MM.1S (cell line): ENCODE results near the gene TARDBP.

Experiments
- EZH2 ChIP-seq: fragments of 300-600 bp; sonication (generic); optimal IDR thresholded peaks from 2 replicates; pipeline ENCODE3; 2017; ENCODE audit warnings: low read depth, mild to moderate bottlenecking, antibody characterized with exemption, low read length, mixed read lengths
- TF ChIP-seq, protein P1 (sequence below): fragments of 300-600 bp; sonication (generic); IDR thresholded peaks from 2 replicates; pipeline ENCODE4 v1.5.1; 2016; ENCODE audit warnings: antibody characterized with exemption, low read length, mixed read lengths

DNA sequence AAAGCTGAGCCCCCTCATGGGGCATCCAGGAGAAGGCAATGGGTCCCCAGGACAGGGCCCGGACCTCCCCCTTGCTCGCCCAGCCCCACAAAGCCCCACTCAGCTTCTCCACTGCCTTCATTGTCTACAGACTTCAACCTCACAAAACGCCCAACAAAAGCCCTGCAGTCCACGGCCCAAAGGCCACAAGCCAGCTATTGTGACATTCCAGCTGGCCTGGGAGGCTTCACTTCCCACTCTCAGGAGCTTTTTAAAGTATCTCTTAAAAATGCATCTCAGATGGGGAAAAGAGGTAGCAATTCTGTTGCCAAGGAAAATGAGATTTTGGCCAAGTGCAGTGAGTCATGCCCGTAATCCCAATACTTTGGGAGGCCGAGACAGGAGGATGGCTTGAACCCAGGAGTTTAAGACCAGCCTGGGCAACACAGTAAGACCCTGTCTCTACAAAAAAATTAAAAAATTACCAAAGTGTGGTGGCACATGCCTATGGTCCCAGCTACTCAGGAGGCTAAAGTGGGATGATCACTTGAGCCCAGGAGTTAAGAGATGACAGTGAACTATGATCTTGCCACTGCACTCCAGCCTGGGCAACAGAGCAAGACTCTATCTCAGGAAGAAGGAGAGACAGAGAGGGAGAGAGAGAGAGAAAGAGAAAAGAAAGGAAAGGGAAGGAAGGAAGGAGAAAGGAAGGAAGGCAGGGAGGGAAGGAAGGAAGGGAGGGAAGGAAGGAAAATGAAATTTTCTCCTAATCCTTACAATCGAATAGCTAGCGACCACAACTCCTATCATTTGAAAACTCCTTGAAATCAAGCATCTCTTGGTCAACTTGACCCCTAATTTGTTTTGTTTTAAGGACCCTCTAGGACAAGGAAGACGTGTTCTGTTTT is 31.4 kb upstream of the TARDBP start:
- TF ChIP-seq, protein P1, sequence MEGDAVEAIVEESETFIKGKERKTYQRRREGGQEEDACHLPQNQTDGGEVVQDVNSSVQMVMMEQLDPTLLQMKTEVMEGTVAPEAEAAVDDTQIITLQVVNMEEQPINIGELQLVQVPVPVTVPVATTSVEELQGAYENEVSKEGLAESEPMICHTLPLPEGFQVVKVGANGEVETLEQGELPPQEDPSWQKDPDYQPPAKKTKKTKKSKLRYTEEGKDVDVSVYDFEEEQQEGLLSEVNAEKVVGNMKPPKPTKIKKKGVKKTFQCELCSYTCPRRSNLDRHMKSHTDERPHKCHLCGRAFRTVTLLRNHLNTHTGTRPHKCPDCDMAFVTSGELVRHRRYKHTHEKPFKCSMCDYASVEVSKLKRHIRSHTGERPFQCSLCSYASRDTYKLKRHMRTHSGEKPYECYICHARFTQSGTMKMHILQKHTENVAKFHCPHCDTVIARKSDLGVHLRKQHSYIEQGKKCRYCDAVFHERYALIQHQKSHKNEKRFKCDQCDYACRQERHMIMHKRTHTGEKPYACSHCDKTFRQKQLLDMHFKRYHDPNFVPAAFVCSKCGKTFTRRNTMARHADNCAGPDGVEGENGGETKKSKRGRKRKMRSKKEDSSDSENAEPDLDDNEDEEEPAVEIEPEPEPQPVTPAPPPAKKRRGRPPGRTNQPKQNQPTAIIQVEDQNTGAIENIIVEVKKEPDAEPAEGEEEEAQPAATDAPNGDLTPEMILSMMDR, result no peak
- no peak for TF ChIP-seq EZH2
